GM20431 (cell line): ENCODE data around the gene NME3.

Experiments
- in situ Hi-C: fragments of 300-500 bp; cut with MseI, MboI; formaldehyde crosslinking; loops from one replicate; pipeline ENCODE4 v1.15.0; 2020; ENCODE audit warnings: low sequenced_read_pairs; ENCODE audit not compliant: unreplicated experiment

The NME3 gene

DNA sequence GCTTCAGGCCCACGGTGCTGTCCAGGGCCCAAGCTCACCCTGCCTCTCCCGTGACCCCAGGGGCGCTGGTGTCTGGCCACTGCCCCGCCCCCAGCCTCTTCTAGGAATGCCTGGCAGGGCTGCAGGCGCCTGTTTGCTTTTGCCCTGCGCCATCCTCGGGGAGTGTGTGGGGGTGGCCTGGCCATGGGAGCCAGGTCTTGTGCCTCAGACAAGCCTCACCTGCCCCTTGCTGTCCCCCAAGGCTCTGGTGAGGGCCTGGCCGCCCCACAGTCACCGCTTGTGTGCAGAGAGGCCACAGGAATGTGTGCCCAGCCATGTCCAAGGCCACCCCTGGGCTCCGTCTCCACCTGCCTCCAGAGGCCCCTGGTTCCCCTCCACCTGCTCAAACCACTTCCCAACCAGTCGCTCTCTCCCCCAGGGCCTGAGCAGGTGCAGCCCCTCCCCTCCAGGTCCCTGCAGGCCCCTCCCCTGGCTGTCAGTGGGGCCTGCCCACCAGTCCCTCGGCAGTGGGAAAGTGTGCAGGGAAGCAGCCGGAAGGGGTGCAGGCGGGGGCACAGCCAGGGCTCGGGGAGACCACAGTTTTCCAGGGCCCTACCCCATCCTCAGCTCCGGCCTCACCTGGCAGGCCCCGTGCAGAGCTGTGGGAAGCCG, 23.0 kb upstream of the NME3 start:
- in situ Hi-C loops: no loop called here

DNA sequence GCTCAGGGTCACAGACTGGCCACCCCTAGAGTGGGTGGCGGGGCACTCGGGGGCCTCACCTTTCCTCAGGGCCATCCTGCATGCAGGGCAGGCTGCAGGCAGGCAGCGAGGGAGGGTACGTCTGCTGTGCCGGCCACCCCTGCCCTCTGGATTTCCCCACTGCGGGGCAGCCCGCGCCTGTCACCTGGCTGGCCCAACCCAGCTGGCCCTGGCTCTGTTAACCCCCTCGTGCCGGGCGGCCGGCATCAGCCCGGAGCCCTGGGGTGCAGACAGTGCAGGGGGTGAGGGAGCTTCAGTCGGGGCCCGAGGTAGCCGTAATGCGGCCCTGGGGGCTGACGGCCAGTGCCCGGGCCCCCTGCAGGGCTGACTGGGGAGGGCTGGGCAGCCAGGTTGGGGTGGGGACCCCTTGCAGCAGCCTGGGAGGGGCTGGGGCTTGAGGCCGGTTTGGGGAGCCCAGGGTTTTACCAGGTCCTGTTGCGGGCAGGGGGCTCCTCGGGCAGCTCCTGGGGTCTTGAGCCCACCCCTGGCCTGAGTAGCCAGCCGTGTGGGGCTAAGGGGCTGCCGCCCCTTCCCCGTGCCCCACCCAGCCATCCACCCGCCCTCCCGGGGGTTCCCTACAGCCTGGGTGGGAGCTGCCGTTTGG, 22.4 kb upstream of the NME3 start, which contains the start of gene IGFALS:
Gene IGFALS (minus strand): TSS at position 128 of the 643 bp plus-strand sequence. CDS start 53 bp downstream, at position 75.
- in situ Hi-C loops: no loop called here

DNA sequence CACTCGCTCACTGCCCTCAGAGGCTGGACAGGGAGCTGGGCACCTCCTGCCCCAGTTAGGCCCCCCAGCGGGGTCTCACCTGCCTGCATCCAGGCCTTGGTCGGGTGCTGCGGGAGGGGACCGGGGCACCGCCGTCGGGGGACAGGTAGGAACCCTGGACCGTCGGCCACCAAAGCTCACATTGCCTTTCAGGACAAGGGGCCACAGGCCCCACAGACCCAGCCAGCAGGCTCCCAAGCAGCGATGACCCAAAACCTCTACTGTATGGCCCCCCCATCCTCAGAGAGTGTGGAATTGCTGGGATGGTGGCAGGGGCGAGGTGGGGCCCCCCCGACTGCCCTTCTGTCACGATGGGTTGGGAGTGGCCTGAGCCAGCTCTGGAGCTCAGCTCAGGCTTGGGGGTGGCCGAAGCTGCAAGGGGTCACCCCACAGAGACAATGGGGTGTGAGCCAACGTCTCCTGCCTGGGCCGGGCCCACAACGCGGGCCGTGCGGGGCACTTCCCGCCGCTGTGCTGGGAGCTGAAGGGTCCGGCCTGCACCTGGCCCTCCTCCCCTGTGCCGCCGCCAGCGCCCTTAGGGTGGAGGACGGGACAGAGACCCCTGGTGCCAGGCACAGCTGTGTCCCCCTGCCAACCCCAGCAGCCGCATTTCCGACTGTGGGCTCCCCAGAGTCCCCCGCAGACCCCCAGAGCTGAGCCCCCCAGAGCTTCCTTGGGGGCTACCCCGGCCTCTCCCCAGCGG, 21.7 kb upstream of the NME3 start:
- in situ Hi-C loops: no loop called here

DNA sequence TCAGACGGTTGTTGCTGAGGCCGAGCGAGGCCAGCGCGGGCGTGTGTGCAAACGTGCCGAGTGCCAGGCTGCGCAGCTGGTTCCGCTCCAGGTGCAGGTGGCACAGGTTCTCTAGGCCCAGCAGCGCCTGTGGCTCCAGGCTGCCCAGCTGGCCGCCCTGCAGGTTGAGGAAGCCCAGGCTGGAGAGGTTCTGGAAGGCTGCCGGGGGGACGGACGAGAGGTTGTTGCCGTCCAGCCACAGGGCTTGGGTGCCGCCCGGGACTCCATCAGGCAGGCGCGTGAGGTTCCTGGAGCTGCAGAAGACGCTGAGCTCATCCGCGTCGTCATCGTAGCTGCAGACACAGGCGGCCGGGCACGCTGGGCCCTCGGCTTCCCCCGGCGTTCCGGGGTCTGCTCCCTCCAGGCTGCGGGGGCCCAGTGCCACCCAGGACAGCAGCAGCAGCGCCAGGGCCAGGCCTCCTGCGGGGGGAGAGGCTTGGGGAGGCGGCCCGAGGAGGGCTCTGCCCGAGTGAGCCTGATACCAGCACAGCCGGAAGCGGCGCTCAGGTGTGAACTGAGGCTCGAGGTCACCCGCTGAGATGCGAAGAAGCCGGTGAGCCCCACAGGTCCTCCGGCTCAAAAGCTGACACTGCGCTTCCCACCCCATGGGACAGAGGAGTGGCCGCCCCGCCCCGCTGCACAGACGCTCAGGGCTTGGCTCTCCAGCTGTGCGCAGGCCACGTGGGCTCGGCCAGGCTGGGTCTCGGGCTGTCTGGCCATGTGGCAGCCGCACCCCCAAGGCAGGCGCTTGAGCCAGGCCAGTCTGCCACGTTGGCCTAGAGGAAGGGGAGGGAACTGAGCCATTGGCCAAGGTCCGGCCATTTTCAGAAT, 20.8 kb upstream of the NME3 start:
- in situ Hi-C loops: no loop called here

DNA sequence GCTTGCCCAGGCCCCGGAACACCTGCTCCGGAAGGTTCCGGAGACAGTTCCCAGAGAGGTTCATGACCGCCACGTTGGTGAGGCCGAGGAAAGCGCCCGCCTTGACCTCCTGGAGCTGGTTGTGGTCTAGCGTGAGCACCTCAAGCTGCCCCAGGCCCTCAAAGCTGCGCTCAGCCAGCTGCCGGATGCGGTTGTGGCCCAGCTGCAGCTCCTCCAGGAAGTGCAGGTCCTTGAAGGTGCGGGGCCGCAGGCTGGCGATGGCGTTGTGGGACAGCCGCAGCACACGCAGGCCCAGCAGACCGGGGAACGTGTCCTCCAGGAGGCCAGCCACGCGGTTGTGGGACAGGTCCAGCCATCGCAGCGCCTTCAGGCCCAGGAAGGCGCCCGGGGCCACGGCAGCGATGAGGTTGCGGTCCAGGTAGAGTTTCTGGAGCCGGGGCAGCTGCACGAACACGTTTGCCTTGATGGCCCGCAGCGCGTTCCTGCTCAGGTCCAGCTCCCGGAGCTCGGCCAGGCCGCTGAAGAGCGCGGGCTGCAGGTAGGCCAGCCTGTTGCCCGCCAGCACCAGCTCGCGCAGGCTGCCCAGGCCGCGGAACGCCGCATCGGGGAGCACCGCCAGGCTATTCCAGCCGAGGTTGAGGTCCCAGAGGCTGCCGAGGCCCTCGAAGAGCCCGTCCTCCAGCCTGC, 20.1 kb upstream of the NME3 start:
- in situ Hi-C loops: no loop called here

DNA sequence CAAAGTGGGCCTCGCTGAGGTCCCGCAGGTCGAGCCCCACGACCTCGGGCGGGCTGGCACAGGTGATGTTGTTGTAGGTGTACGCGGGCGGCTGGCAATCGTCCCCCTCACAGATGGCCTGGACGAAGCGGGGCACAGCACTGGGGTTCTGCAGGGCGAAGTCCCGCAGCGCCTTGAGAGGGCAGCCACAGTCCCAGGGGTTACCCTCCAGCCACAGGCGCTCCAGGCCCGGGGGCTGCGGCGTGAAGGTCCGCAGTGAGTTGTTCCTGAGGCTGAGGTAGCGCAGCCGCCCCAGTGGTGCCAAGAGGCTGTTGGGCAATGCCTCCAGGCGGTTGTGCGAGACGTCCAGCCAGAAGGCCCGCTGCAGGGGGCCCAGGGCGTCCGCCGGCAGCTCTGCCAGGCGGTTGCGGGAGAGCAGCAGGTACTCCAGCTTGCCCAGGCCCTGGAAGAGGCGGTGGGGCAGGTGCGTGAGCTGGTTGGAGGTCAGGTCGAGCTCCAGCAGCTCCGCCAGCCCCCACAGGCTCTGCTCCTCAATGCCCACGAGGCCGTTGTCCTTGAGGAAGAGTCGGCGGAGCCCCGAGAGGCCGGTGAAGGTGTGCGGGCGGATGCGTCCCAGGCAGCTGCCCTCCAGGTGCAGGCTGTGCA, 19.4 kb upstream of the NME3 start:
- in situ Hi-C loops: no loop called here

DNA sequence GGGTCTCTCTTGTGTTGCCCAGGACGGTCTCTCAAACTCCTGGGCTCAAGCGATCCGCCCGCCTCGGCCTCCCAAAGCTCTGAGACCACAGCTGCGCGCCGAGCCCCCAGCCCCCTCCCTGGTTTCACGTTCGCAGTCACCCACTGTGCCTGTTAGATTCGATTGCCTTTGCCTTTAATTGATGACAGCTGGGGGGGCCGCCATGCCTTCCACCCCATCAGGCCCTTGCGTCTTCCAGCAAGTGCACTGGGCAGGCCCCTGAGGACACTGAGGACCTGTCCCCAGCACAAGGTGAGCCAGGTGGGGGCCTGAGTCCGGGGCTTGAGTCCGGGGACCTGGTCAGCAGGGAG, 18.9 kb upstream of the NME3 start:
- in situ Hi-C loops: no loop called here

DNA sequence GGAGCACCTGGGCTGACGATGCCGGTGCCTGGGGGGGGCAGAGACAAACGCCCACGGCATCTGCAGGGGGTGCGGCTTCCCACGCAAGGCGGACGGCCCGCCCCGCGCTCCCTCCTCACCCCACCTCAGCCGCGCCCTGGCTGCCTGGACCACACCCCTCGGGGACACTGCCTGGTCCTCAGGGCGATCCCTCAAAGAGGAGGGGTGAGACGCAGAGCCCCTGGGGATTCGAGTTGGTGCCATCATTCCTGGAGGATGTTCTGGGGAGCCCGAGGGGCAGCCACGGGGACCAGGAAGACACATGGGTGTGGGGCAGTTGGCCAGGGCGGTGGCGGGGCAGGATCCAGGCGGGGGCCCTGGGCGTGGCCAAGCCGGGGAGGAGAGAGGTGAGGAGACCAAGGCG, 18.3 kb upstream of the NME3 start:
- in situ Hi-C loops: no loop called here

DNA sequence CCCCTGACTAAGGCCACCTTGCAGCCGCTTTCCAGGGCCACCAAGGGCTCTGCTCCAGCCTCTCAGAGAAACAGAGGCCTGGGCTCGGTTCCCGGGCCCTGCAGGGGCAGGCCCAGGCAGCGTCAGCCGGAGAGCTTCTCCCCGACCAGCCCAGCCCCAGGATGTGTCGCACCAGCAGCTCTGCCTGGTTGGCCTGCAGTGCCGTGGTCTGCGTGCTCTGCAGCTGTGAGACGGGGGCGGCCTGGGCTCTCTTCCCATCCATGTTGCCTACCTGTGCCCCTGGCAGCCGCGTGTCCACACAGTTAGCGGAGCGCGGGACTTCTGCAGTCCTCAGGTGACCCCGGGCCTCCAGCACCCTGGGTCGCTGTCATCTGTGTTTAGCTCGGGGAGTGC, 17.4 kb upstream of the NME3 start:
- in situ Hi-C loops: no loop called here

DNA sequence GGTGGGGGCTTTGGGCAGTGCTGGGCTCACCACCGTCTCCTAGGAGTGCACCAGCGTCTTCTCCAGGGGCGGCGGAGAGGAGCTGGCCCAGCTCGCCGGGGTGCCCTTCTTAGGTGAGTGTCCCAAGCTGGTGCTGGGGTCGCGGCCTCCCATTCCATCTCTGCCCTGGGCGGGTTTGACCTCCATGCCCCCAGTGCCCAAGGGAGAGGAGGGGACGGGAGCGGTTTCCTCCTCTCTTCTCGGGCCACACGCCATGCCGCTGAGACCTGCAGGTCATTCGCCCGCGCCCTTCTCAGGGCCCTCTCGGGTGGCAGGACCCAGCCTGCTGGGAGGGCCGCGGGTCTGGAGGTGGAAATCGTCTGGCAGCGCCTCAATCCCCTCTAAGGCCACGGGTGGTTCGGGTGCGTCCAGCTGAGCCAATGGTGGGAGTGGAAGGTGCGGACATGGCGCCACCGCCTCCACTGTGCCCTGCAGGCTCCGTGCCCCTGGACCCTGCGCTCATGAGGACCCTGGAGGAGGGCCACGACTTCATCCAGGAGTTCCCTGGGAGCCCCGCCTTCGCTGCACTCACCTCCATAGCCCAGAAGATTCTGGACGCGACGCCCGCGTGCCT, 16.9 kb upstream of the NME3 start:
- in situ Hi-C loops: no loop called here

DNA sequence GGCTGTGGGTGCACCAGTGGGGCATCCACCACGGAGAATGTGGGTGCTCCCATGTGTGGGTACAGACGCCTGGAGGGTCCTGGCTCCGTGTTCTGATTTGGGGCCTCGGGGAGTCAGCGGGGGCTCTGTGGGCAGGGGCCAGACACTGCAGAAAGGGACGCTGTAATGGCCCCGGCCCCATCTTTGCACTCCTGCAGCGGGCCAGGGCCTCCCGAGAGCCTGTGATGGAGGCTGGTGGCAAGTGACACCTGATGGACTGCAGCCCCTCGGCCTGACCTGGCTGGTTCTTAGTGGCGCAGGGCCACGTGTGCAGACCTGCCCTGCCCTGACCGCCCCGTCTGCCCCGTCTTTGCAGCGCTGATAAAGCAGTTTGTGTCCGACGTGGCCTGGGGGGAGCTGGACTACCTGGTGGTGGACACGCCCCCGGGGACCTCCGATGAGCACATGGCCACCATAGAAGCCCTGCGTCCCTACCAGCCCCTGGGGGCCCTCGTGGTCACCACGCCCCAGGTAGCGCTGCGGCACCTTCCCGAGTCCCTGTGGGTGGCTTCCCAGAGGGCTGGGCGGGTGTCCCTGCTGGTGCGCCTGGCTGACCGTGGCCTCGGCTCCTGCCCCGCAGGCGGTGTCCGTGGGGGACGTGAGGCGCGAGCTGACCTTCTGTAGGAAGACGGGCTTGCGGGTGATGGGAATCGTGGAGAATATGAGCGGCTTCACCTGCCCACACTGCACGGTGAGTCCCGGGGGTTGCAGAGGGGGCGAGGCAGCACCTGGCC, 16.2 kb upstream of the NME3 start:
- in situ Hi-C loops: no loop called here

DNA sequence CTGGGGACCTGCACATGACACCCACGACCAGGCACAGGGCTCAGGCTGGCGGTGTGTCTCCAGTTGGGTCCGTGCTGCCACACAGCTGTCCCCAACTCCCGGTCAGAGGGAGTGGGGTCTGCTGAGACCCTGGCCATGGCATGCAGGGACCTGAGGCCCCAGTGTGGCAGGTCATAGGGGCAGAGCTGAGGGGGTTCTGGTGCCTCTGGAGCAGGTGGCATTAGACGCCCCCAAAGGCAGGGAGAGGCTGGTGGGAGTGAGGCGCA, 15.6 kb upstream of the NME3 start:
- in situ Hi-C loops: no loop called here

DNA sequence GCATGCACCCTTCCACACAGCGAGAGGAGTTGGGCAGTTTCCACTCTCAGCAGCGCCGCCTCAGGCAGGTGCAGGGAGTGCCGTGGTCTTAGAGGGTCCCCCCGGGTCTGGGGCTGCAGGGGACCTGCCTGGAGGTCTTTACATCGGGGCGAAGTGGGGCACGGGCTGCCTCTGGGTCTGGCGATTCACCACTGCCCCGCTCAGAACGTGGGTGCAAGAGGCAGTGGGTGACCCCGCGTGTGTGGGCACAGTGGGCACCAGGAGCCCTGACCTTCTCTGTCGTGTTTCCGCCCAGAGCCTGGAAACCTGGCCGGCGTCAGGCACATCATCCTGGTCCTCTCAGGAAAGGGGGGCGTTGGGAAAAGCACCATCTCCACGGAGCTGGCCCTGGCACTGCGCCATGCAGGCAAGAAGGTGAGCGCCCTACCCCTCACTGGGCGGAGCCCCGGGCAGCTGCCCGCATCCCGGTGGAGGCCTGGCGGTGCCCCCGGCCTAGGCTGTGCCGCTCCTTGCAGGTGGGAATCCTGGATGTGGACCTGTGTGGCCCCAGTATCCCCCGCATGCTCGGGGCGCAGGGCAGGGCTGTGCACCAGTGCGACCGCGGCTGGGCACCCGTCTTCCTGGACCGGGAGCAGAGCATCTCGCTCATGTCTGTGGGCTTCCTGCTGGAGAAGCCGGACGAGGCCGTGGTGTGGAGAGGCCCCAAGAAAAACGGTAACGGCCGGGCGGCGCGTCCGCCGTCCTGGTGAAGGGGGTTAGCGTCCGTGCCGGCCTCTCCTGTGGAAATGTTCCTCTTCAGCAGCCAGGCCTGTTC, 15.1 kb upstream of the NME3 start:
- in situ Hi-C loops: no loop called here

DNA sequence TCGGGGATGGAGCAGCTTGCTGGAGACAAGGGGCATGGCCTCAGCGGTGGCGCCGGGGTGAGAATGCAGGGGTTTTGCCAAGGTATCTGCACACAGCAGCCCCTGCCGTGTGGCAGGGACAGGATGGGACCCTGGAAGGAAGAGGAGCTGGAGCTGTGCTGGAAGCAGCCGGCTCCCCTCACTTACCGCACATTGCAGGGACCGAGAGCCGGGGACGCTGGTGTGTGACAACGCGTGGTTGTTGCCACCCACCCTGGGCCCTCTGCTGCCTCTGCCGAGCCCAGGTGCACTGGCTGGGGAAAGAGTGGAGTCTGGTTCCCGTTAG, 14.5 kb upstream of the NME3 start:
- in situ Hi-C loops: no loop called here

DNA sequence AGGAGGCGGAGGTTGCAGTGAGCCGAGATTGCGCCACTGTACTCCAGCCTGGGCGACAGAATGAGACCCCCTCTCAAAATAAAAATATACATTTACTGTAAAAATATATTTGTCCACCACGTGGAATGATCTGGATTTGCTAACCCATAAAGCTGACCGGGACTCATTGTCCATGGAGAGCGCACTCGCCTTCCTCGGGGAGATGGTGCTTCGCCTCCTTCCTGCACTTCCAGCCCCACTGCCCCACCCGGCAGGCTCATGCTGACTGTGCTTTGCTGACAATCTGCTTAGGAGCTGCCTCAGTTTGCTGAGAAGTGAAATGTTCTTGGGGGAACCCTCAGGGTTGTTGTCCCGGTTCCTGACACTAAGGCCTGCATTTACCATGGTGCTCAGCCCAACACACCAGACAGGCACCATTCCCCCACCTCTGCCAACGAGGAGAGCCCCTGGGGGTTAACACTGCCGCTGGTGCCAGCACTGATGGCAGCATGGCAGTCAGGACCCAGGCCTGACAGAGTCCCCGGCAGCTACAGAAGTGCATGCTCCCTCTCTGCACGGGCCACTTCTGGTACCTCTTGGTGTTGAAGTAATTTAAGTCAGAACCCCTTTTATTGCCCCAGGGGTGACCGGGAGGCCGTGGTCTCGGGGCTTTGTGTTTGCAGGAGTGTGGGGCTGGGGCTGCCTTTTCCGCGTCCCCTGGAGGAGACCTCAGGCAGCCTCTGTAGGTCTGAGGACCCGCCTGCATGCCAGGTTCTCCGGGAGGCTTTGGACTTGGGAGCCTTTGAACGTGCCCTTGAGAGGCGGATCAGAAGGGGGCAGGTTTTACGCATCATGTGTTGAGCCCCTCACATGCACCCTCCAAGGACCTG, 13.9 kb upstream of the NME3 start:
- in situ Hi-C loops: no loop called here

DNA sequence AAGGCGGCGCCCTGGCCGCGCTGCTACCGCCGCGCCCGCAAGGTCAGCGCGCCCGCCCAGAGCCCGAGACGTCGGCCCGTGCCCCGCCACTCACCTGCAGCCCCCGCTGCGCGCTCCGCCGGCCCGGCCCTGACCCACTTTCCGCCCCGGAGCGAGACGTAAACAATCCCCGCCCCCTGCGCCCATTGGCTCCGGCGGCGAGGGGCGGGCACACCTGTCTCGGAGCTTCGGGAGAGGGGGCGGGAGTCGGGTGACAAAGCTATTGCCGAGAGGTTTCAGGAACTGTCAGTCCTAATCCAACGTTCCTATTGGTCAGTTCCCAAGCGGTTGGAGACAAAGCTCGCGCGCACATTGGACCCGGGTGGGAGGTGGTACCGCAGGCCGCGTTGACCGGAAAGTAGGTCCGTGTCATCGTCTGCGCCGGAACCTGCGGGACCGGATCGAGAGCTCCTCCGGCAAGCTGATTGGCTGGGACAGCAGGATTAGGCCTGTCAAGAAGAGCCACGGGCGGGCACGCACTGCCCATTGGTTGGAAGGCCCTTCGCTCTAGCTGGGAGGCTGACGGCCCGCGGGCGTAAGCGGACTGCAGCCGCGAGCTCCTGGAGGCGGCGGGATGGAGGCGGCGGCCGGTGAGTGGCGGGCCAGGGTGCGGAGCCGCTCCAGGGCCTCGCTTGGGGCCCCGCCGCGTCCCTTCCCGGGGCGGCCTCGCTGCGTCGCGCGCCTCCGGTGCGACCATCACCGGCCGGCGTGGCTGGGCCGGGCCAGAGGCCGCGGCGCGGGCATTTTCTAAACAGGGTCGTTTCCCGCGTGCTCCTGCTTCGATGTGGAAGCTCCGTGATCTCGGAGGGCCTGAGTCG, 11.3 kb upstream of the NME3 start, which contains the start of the genes NUBP2 and SPSB3:
Gene NUBP2 (plus strand): TSS at position 553 of the 857 bp plus-strand sequence. CDS start 61 bp downstream, at position 614.
Gene SPSB3 (minus strand): TSS at position 164 of the 857 bp plus-strand sequence. CDS start 1,088 bp downstream, outside the sequence.
- in situ Hi-C loops: no loop called here
